Measurements from ENCODE around the gene FBXO33.
"Not testable (repeated sequence)": the region's sequence is repeated elsewhere in the genome, so short reads cannot be mapped to it uniquely, and the experiment has no call there.

Gene FBXO33

DNA sequence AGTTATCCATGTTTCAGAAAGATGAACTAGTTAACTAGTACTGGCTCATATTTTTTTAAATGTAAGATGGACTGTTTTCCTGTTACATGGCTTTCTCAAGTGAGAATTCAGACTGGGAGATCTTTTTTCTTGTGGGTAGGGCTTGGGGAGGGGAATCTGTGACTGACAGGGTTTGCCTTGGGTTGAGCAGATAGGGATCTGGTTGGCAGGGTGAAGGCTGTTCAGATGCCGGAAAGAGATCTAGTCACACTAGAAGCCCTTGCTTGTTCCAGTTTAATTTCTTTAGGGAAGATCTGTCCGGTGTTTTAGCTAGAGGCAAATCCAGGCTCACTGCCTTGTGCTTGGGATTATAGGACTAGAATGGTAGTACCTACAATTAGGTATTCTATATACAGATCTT lies 63.2 kb downstream of the FBXO33 start:
- no peak for DNase-seq (ENCODE audit: low spot score)

DNA sequence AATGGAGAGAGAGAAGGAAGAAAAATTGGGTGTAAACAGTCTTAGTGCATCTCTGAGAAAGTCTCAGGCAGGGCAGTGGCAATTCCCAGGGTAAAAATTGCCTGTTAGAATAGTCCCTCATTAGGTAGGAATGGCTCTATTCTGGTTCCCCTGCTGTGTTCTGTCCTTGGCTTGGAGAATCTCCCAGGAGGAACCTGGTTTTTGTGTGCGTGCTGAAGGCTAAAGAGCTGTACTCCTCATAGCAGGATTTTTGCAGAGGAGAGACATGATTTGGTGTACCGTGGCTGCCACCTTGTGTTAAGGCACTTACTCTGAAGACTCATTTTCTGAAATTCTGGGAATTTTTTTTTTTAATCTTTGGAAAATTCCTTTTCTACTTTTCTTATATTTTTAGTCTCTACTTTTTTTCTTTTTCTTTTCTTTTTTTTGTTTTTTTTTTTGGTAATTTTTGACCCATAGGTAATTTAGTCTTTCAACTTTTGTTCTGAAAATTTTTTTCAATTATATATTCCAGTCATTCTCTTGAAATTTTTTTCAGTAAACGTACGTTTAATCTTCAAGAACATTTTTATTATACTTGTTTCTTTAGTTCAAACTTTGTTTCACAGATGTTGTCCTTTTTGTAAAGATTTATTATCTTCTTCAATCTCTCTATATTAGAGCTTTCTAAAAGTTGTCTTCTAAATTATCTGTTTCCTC lies 63.8 kb downstream of the FBXO33 start:
- DNase-seq (ENCODE audit: low spot score) = peak; percentile 47

DNA sequence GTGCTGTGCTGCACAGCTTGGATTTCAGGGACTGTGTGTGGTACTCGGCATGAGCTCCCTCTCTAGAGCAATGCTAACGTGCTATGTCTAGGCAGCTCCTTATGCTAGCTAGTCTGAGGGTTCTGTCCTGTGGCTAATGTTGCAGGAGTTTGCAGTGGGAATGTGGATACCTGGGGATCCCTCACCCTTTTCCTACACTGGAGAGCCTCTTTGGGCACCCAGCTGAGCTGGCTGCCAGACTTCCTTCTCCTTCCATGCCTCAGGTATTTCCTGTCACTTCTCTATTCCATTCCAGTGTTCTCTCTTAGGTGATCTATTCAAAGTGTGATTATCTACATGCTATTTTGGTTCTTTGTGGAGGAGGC lies 64.9 kb downstream of the FBXO33 start:
- no peak for DNase-seq (ENCODE audit: low spot score)

DNA sequence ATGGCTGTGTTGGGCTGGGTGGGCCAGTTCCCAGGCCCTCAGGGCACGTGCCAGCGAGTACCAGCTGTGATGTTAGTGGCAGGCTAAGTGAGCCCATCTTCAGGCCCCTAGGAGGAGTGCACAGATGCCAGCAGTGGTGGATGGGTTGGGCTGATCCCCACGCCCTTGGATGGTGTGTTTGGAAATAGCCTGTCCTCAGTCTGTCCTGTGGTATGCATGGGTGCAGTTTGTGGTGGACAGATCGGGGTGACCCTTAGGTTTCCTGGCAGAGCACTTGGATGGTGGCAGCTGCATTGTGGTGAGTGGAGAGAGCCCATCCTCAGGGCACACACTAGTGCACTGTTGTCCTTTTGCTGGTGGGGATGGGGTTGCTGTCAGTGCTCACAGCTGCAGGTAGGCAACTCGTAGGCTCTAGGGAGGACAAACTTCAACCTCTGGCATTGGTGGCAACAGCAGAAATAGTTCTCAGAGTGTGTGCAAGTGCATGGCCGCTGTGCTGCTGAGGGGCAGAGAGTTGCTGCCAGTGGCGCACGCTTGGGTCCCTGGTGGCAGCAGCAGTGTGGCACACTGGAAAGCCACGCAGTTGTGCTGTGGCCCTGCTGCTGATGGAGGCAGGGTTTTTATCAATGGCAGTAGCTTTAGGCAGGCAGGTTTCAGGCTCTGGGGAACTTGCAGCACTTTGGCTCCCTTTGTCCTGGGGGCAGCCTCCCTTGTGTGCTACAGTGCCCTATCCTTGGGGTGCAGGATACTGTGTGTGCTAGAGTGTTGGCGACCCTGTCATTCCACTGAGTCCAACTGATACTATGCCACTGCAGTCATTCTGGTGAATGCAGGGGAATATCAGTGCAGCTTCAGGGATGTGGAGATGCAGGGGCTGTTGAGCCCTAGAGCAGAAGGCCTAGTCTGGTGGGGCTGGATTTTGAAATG lies 65.5 kb downstream of the FBXO33 start:
- DNase-seq (ENCODE audit: low spot score) = no peak

DNA sequence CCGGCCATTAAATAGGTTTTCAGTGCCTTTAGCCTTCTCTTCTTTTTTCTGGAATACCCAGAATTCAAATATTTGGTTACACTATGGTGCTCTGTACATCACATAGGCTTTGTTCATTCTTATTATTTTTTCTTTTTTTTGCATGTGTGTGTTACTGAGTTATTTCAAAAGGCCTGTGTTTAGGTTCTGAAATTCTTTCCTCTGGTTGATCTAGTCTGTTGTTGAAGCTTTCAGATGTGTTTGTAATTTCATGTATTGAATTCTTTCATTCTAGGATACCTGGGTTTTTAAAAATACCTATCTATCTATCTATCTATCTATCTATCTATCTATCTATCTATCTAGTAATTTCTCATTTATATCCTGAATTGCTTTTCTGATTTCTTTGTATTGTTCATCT lies 66.9 kb downstream of the FBXO33 start:
- no peak for DNase-seq (ENCODE audit: low spot score)

DNA sequence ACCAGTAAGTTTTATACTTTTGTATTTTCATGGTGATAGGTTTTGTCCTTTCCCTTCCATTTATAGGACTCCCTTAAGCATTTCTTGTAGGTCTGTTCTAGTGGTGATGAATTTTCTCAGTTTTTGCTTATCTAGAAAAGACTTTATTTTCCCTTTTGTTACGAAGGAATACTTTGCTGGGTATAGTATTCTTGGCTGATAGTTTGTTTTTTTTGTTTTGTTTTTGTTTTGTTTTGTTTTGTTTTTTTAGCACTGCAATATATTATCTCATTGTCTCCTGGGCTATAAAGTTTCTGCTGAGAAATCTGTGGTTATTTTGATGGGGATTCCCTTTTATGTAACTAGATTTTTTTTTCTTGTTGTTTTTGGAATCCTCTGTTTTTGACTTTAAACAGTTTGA lies 67.7 kb downstream of the FBXO33 start:
- DNase-seq (ENCODE audit: low spot score) = no peak

DNA sequence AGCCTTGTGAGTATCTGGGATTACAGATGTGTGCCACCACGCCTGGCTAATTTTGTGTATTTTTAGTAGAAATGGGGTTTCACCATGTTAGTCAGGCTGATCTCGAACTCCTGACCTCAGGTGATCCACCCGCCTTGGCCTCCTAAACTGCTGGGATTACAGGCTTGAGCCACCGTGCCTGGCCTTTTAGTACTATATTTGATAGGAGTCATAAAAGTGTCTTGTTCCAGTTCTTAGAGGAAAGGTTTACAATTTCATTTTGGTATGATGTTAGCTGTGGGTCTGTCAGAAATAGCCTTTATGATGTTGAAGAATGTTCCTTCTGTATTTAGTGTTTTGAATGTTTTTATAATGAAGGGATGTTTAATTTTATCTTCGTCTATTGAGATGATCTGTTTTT lies 70.7 kb downstream of the FBXO33 start:
- not testable (repeated sequence) for DNase-seq (ENCODE audit: low spot score)

DNA sequence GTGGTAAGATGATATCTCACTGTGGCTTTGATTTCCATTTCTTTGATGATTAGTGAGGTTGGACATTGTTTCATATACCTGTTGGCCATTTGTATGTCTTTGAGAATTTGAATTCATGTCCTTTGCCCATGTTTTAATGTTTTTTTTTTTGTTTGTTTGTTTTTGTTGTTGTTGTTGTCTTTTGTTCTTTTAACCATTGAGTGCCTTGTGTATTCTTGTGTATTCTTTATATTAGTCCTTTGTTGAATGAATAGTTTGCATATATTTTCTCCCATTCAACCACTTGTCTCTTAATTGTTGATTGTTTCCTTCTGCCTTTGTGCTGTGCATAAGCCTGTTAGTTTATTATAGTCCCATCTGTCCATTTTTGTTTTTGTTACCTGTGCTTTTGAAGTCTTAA lies 71.9 kb downstream of the FBXO33 start:
- no peak for DNase-seq (ENCODE audit: low spot score)

DNA sequence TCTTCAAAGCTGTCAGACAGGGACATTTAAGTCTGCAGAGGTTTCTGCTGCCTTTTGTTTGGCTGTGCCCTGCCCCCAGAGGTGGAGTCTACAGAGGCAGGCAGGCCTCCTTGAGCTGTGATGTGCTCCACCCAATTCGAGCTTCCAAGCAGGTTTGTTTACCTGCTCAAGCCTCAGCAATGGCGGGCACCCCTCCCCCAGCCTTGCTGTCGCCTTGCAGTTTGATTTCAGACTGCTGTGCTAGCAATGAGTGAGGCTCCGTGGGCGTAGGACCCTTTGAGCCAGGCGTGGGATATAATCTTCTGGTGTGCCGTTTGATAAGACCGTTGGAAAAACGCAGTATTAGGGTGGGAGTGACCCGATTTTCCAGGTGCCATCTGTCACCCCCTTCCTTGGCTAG lies 73.2 kb downstream of the FBXO33 start:
- not testable (repeated sequence) for DNase-seq (ENCODE audit: low spot score)

DNA sequence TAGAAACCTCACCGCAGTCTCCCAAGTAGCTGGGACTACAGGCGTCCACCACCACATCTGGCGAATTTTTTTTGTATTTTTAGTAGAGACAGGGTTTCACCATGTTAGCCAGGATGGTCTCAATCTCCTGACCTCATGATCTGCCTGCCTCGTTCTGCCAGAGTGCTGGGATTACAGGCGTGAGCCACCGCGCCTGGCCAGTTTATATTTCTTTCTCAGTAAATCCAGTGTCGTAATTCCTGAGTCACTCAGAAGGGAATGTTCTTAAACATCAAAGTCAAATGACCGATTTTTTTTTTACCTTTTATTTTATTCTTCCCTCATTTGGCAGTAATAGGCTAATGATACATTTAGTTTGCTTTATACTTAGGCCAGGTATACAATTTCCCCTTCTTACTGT lies 80.5 kb downstream of the FBXO33 start:
- no peak for DNase-seq (ENCODE audit: low spot score)

DNA sequence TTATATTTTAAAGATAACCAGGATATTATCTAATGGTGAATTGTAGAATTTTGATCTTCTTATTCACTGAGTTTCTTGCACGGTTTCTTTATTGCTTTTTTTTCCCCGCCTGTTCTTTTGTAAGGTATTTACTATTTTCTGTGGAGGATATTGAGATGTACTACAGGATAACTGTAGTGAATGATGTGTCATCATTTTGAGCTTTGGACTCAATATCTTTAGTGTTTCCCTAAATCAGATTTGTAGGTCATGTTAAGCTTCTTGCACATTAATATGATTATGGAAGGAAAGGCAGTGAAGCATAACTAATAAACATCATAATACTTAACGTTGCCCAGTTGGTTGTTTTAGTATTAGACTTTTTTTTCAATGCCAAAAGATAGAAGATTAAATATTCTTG lies 81.4 kb downstream of the FBXO33 start:
- DNase-seq (ENCODE audit: low spot score) = no peak

Data from AG08396 (cell line).